SK-N-SH (cell line): ENCODE data around the gene LIMK2. TPM values are rescaled to one million over a fixed set of nuclear protein-coding genes. Genes with fewer than 3 reads are reported as not detected.

Source experiments
- CTCF ChIA-PET: fragments of 300-600, 350-600 bp; formaldehyde crosslinking; extraction: SDS; loops from one replicate; lab custom pipeline; 2021; lab: Yijun Ruan, JAX
- POLR2A ChIA-PET: fragments of 350-600 bp; sonication (Branson Sonifier 250); formaldehyde crosslinking; extraction: SDS; loops from one replicate; lab custom pipeline; 2020; ENCODE audit warnings: antibody characterized with exemption, inconsistent platforms; lab: Yijun Ruan, JAX
- DNase-seq: peaks from one replicate; pipeline ENCODE4 v3.0.0; 2012
- H2AFZ ChIP-seq: fragments of 200-600 bp; sonication (generic); 2 replicates; pipeline ENCODE4 v1.8.1; 2016; ENCODE audit warnings: antibody characterized with exemption, mild to moderate bottlenecking, low read depth
- H3F3A ChIP-seq: fragments of 200-600 bp; sonication (generic); replicated peaks from 2 replicates; pipeline ENCODE3; 2016; ENCODE audit warnings: antibody characterized with exemption, mild to moderate bottlenecking; ENCODE audit not compliant: insufficient read depth
- H3K27ac ChIP-seq, 2 experiments: fragments of 200-500 bp in 1 of 2; fragments of 200-600 bp in 1 of 2; sonication (Bioruptor generic) in 1 of 2; sonication (generic), shearing (Covaris generic) in 1 of 2; 2 replicates each; pipeline versions ENCODE4 v1.5.1 to v1.6.1; 2014 to 2016; ENCODE audit warnings: low read depth in 2 of 2, inconsistent platforms in 1 of 2, low read length in 1 of 2, mild to moderate bottlenecking in 1 of 2, mixed read lengths in 1 of 2
- H3K27me3 ChIP-seq: fragments of 200-600 bp; sonication (generic), shearing (Covaris generic); 2 replicates; pipeline ENCODE4 v1.6.1; 2016; ENCODE audit warnings: mixed run types; ENCODE audit not compliant: insufficient read depth
- H3K36me3 ChIP-seq, 2 experiments: fragments of 200-500 bp in 1 of 2; fragments of 200-600 bp in 1 of 2; sonication (Bioruptor generic) in 1 of 2; sonication (generic) in 1 of 2; replicated peaks in 1 of 2; 2 replicates each; pipeline versions ENCODE3 to v1.5.1; 2014 to 2016; ENCODE audit warnings: low read length in 1 of 2, mild to moderate bottlenecking in 1 of 2; ENCODE audit not compliant: insufficient read depth in 2 of 2, control insufficient read depth in 1 of 2
- H3K4me1 ChIP-seq, 2 experiments: fragments of 200-500 bp in 1 of 2; fragments of 200-600 bp in 1 of 2; sonication (Bioruptor generic) in 1 of 2; sonication (generic), shearing (Covaris generic) in 1 of 2; 2 replicates each; pipeline versions ENCODE4 v1.5.1 to v1.6.1; 2014 to 2016; ENCODE audit warnings: low read depth in 1 of 2, low read length in 1 of 2, mixed run types in 1 of 2; ENCODE audit not compliant: insufficient read depth in 2 of 2, control insufficient read depth in 1 of 2
- H3K4me2 ChIP-seq: fragments of 200-600 bp; sonication (generic), shearing (Covaris generic); 2 replicates; pipeline ENCODE4 v1.6.1; 2017; ENCODE audit warnings: mixed run types
- H3K4me3 ChIP-seq, 2 experiments: fragments of 200-500 bp in 1 of 2; fragments of 200-600 bp in 1 of 2; sonication (Bioruptor generic) in 1 of 2; sonication (generic), shearing (Covaris generic) in 1 of 2; 2 replicates each; pipeline versions ENCODE4 v1.5.1 to v1.8.1; 2014 to 2016; ENCODE audit warnings: low read depth in 2 of 2, inconsistent platforms in 1 of 2, low read length in 1 of 2, mild to moderate bottlenecking in 1 of 2, mixed read lengths in 1 of 2, moderate library complexity in 1 of 2
- H3K79me2 ChIP-seq: fragments of 200-600 bp; sonication (generic); 2 replicates; pipeline ENCODE4 v1.8.1; 2017; ENCODE audit warnings: mild to moderate bottlenecking; ENCODE audit not compliant: insufficient read depth
- H3K9ac ChIP-seq: fragments of 200-600 bp; sonication (generic); 2 replicates; pipeline ENCODE4 v1.6.1; 2017; ENCODE audit warnings: mixed run types
- H3K9me2 ChIP-seq: fragments of 200-600 bp; sonication (generic); 2 replicates; pipeline ENCODE4 v1.6.1; 2017; ENCODE audit warnings: mixed run types
- H3K9me3 ChIP-seq: fragments of 200-600 bp; sonication (generic); 2 replicates; pipeline ENCODE4 v1.6.1; 2017; ENCODE audit warnings: mixed run types, mild to moderate bottlenecking, moderate library complexity
- H4K20me1 ChIP-seq: fragments of 200-600 bp; sonication (generic); 2 replicates; pipeline ENCODE4 v1.6.1; 2017; ENCODE audit warnings: mild to moderate bottlenecking, mixed run types; ENCODE audit not compliant: insufficient read depth
- CHD2 ChIP-seq: fragments of 150-350 bp; IDR thresholded peaks from 2 replicates; pipeline ENCODE4 v1.6.1; 2018; ENCODE audit warnings: low read length; ENCODE audit not compliant: partially characterized antibody
- EP300 ChIP-seq, 2 experiments: IDR thresholded peaks; 2 replicates each; pipeline versions ENCODE4 v1.4.0 to v1.6.1; 2012; ENCODE audit warnings: borderline replicate concordance in 1 of 2, low read depth in 1 of 2, low read length in 1 of 2
- EZH2phosphoT487 ChIP-seq: fragments of 200-600 bp; sonication (generic); IDR thresholded peaks from 2 replicates; pipeline ENCODE4 v1.6.1; 2017; ENCODE audit warnings: low read depth, mixed run types, mild to moderate bottlenecking, antibody characterized with exemption, moderate library complexity, borderline replicate concordance
- FOSL2 ChIP-seq: IDR thresholded peaks from 2 replicates; pipeline ENCODE4 v1.4.0; 2012; ENCODE audit warnings: low read depth, mild to moderate bottlenecking, moderate library complexity, borderline replicate concordance
- FOXM1 ChIP-seq: IDR thresholded peaks from 2 replicates; pipeline ENCODE4 v1.4.0; 2012; ENCODE audit warnings: low read depth, mild to moderate bottlenecking
- IRF3 ChIP-seq: fragments of 150-350 bp; IDR thresholded peaks from 2 replicates; pipeline ENCODE4 v1.6.1; 2016; ENCODE audit warnings: mild to moderate bottlenecking, low read depth, low read length
- JUND ChIP-seq: IDR thresholded peaks from 2 replicates; pipeline ENCODE4 v1.4.0; 2012
- MAX ChIP-seq: IDR thresholded peaks from 2 replicates; pipeline ENCODE4 v1.4.0; 2012; ENCODE audit warnings: low read depth
- MEF2A ChIP-seq: IDR thresholded peaks from 2 replicates; pipeline ENCODE4 v1.4.0; 2012; ENCODE audit warnings: low read depth, borderline replicate concordance
- NFIC ChIP-seq: IDR thresholded peaks from 2 replicates; pipeline ENCODE4 v1.4.0; 2012; ENCODE audit warnings: borderline replicate concordance
- POLR2AphosphoS5 ChIP-seq: IDR thresholded peaks from 2 replicates; pipeline ENCODE4 v1.6.1; 2012; ENCODE audit warnings: low read depth, low read length
- RAD21 ChIP-seq: IDR thresholded peaks from 2 replicates; pipeline ENCODE4 v1.6.1; 2012; ENCODE audit warnings: mild to moderate bottlenecking, low read length
- RCOR1 ChIP-seq: fragments of 150-350 bp; IDR thresholded peaks from 2 replicates; pipeline ENCODE4 v1.6.1; 2017; ENCODE audit warnings: antibody characterized with exemption, low read length
- RFX5 ChIP-seq: IDR thresholded peaks from 2 replicates; pipeline ENCODE4 v1.6.1; 2012; ENCODE audit warnings: mild to moderate bottlenecking, improper control_type of control experiment, low read length
- SIN3A ChIP-seq: IDR thresholded peaks from 2 replicates; pipeline ENCODE4 v1.6.1; 2012; ENCODE audit warnings: low read depth, mild to moderate bottlenecking, low read length, moderate library complexity, borderline replicate concordance
- TCF12 ChIP-seq: IDR thresholded peaks from 2 replicates; pipeline ENCODE4 v1.4.0; 2012
- ZBTB33 ChIP-seq: IDR thresholded peaks from 2 replicates; pipeline ENCODE4 v1.4.0; 2012; ENCODE audit warnings: low read depth, borderline replicate concordance
- WGBS: methylation state at CpG from one replicate; pipeline ENCODE4 v1.1.6; 2017; ENCODE audit warnings: low lambda C conversion rate; 5-methylcytosine and 5-hydroxymethylcytosine counted together
- polyA plus RNA-seq, 3 experiments: library from polyadenylated mRNA; depleted of rRNA; stranded (reverse); fragments of >200 nt; gene quantifications; 2 replicates each; pipeline ENCODE4 v1.2.3, GENCODE V29; 2012
- TF ChIP-seq, protein P1 (sequence below): IDR thresholded peaks from 2 replicates; pipeline ENCODE4 v1.4.0; 2012; ENCODE audit warnings: low read depth, borderline replicate concordance

LIMK2 gene
- polyA plus RNA-seq, 1 of the 3 experiments (the other 2 are of a cell fraction) = 9.8 TPM

DNA sequence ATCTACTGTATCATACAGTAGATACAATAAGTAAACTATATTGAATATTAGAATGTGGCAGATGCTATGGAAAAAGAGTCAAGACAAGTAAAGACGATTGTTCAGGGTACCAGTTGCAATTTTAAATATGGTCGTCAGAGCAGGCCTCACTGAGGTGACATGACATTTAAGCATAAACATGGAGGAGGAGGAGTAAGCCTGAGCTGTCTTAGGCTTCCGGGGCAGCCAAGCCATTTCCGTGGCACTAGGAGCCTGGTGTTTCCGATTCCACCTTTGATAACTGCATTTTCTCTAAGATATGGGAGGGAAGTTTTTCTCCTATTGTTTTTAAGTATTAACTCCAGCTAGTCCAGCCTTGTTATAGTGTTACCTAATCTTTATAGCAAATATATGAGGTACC, 65.6 kb downstream of the LIMK2 start:
- peaks cover 18% of the 10 kb centered on the region for H3F3A ChIP-seq
- TF ChIP-seq POLR2AphosphoS5 = no peak
- no peak for TF ChIP-seq MEF2A
- TF ChIP-seq IRF3 = no peak
- TF ChIP-seq RCOR1 = no peak
- TF ChIP-seq JUND = no peak
- no peak for TF ChIP-seq FOSL2
- no peak for TF ChIP-seq RAD21
- TF ChIP-seq NFIC = no peak
- no peak for TF ChIP-seq TCF12
- TF ChIP-seq FOXM1 = no peak
- TF ChIP-seq EP300 (IDR thresholded peaks at IDR 0.05; ENCODE audit: borderline replicate concordance in 1 of 2, low read depth in 1 of 2, low read length in 1 of 2) = no peak
- no peak for TF ChIP-seq CHD2
- TF ChIP-seq, protein P1, sequence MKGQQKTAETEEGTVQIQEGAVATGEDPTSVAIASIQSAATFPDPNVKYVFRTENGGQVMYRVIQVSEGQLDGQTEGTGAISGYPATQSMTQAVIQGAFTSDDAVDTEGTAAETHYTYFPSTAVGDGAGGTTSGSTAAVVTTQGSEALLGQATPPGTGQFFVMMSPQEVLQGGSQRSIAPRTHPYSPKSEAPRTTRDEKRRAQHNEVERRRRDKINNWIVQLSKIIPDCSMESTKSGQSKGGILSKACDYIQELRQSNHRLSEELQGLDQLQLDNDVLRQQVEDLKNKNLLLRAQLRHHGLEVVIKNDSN = no peak
- TF ChIP-seq SIN3A = no peak
- TF ChIP-seq EZH2phosphoT487 = no peak
- no peak for TF ChIP-seq ZBTB33
- TF ChIP-seq MAX = no peak
- TF ChIP-seq RFX5 = no peak
- H3K9me3 ChIP-seq = no peaks in the 10 kb centered on the region
- no peak overlapping the region; a peak in 1 of 4 replicates for H3K27ac ChIP-seq
- no peaks in the 10 kb centered on the region for H4K20me1 ChIP-seq
- POLR2A ChIA-PET = no interaction called here
- no peaks in the 10 kb centered on the region for H3K9me2 ChIP-seq
- WGBS = 88% methylated on average over 5 of the region's 5 CpGs
- no peak overlapping the region for H2AFZ ChIP-seq
- H3K4me3 ChIP-seq = no peak overlapping the region
- DNase-seq = no peak
- no peaks in the 10 kb centered on the region for H3K79me2 ChIP-seq
- H3K36me3 ChIP-seq = peaks cover 36 to 73% of the 10 kb centered on the region in 2 experiments
- no peaks in the 10 kb centered on the region for H3K27me3 ChIP-seq
- CTCF ChIA-PET = interaction anchor here (0.7 to 3.1 kb wide), 5 partner anchors 13 to 65 kb away, joined by 3 to 14 read pairs (median 3); partner anchors contain the start of gene LIMK2
- H3K4me2 ChIP-seq = no peak overlapping the region
- H3K9ac ChIP-seq = no peak overlapping the region
- H3K4me1 ChIP-seq = no peaks in the 10 kb centered on the region; a peak in 1 of 4 replicates
